Measurements from ENCODE around the gene STK10. TPM values are rescaled to one million over a fixed set of nuclear protein-coding genes. Genes with fewer than 3 reads are reported as not detected.
A peak's percentile ranks its signal among the peaks of the same experiment; 100 is the strongest.

STK10 gene
- total RNA-seq, 3 donors from 2014 or later: 17.1 to 32.5 (median 23.3) TPM

- H3K4me1 ChIP-seq: peaks cover 0 to 4% of the 10 kb centered on the region in 2 donors
- H3K4me3 ChIP-seq: no peak overlapping the region
- intact Hi-C loops (cut with DNase I; ENCODE audit: low total_unique reads): no loop called here
- no peak for TF ChIP-seq POLR2A (IDR thresholded peaks at IDR 0.05)
- TF ChIP-seq CTCF (IDR thresholded peaks at IDR 0.05): no peak
- no peak for TF ChIP-seq POLR2AphosphoS5 (IDR thresholded peaks at IDR 0.05)
- H3K27ac ChIP-seq: peak overlapping the region in 1 of 2 donors; percentile 69
- no peak for DNase-seq (ENCODE audit: low spot score in 2 of 2)
- no peaks in the 10 kb centered on the region for H3K36me3 ChIP-seq
- no peaks in the 10 kb centered on the region for H3K27me3 ChIP-seq
- H3K9me3 ChIP-seq: no peaks in the 10 kb centered on the region
These were observed 16.9 kb downstream of the STK10 start for GRCh38 chr5:172171118-172171517.

GRCh38 chr5:172170251-172170701 is 17.7 kb downstream of the STK10 start:
- DNase-seq (ENCODE audit: low spot score in 2 of 2): peak in 1 of 2 donors; percentile 72
- H3K27me3 ChIP-seq: no peaks in the 10 kb centered on the region
- intact Hi-C loops (cut with DNase I; ENCODE audit: low total_unique reads): no loop called here
- no peaks in the 10 kb centered on the region for H3K36me3 ChIP-seq
- no peak overlapping the region for H3K4me3 ChIP-seq
- TF ChIP-seq CTCF (IDR thresholded peaks at IDR 0.05) (no peak), POLR2AphosphoS5 (IDR thresholded peaks at IDR 0.05) (peak in 1 of 3 donors; percentile 32)
- peak overlapping the region; percentile 4 to 69 for H3K27ac ChIP-seq
- H3K9me3 ChIP-seq: no peaks in the 10 kb centered on the region
- peaks cover 0 to 4% of the 10 kb centered on the region in 2 donors for H3K4me1 ChIP-seq

- Histone ChIP-seq H3K36me3 (no peaks in the 10 kb centered on the region), H3K27ac (no peak overlapping the region), H3K27me3 (no peaks in the 10 kb centered on the region), H3K4me3 (no peak overlapping the region), H3K9me3 (no peaks in the 10 kb centered on the region), H3K4me1 (peaks cover 0 to 4% of the 10 kb centered on the region in 2 donors)
- TF ChIP-seq POLR2A (IDR thresholded peaks at IDR 0.05) (no peak), POLR2AphosphoS5 (IDR thresholded peaks at IDR 0.05) (no peak), CTCF (IDR thresholded peaks at IDR 0.05) (no peak)
- intact Hi-C loops (cut with DNase I; ENCODE audit: low total_unique reads): no loop called here
- DNase-seq (ENCODE audit: low spot score in 2 of 2): no peak
These were observed 18.8 kb downstream of the STK10 start for GRCh38 chr5:172169216-172169615.

GRCh38 chr5:172168311-172168710 is 19.7 kb downstream of the STK10 start:
- Histone ChIP-seq H3K9me3 (no peaks in the 10 kb centered on the region), H3K4me1 (peaks cover 0 to 4% of the 10 kb centered on the region in 2 donors), H3K27me3 (no peaks in the 10 kb centered on the region), H3K4me3 (no peak overlapping the region), H3K27ac (no peak overlapping the region), H3K36me3 (no peaks in the 10 kb centered on the region)
- intact Hi-C loops (cut with DNase I; ENCODE audit: low total_unique reads): no loop called here
- DNase-seq (ENCODE audit: low spot score in 2 of 2): no peak
- TF ChIP-seq CTCF (IDR thresholded peaks at IDR 0.05) (no peak), POLR2A (IDR thresholded peaks at IDR 0.05) (no peak), POLR2AphosphoS5 (IDR thresholded peaks at IDR 0.05) (no peak)

GRCh38 chr5:172167895-172168294 is 20.1 kb downstream of the STK10 start:
- no peaks in the 10 kb centered on the region for H3K36me3 ChIP-seq
- H3K4me1 ChIP-seq: peaks cover 0 to 4% of the 10 kb centered on the region in 2 donors
- no peak for DNase-seq (ENCODE audit: low spot score in 2 of 2)
- no peaks in the 10 kb centered on the region for H3K9me3 ChIP-seq
- H3K27ac ChIP-seq: no peak overlapping the region
- intact Hi-C loops (cut with DNase I; ENCODE audit: low total_unique reads): no loop called here
- no peaks in the 10 kb centered on the region for H3K27me3 ChIP-seq
- no peak for TF ChIP-seq POLR2AphosphoS5 (IDR thresholded peaks at IDR 0.05)
- H3K4me3 ChIP-seq: no peak overlapping the region

Measured in breast epithelium (tissue), 4 donors.